K562 (cell line): Measurements from ENCODE around the gene PHLDB1. TPM values are rescaled to one million over a fixed set of nuclear protein-coding genes. Genes with fewer than 3 reads are reported as not detected.

Source experiments
- COPS2 ChIP-seq: fragments of 450-650 bp; conservative IDR thresholded peaks from 2 replicates; pipeline ENCODE4 v1.6.1; 2016; ENCODE audit warnings: mild to moderate bottlenecking, moderate library complexity
- DDX20 ChIP-seq: fragments of 450-650 bp; IDR thresholded peaks from 2 replicates; pipeline ENCODE4 v1.6.1; 2016; ENCODE audit warnings: missing genetic modification characterization, low read depth, mild to moderate bottlenecking, missing compliant biosample characterization, moderate library complexity
- DPF2 ChIP-seq: fragments of 450-650 bp; IDR thresholded peaks from 2 replicates; pipeline ENCODE4 v1.6.1; 2016
- HLTF ChIP-seq: fragments of 450-650 bp; IDR thresholded peaks from 2 replicates; pipeline ENCODE4 v1.6.1; 2016
- MTA2 ChIP-seq: fragments of 450-650 bp; IDR thresholded peaks from 2 replicates; pipeline ENCODE4 v1.6.1; 2016; ENCODE audit warnings: low read depth
- SMAD3 ChIP-seq: fragments of 450-650 bp; formaldehyde crosslinking; conservative IDR thresholded peaks from 2 replicates; pipeline ENCODE4 v1.4.0; 2020; ENCODE audit warnings: mild to moderate bottlenecking
- TRIM24 ChIP-seq, 2 experiments: fragments of 450-650 bp; IDR thresholded peaks; 2 replicates each; pipeline ENCODE4 v1.6.1; 2016
- U2AF1 ChIP-seq: fragments of 200-400 bp; formaldehyde crosslinking; optimal IDR thresholded peaks from 2 replicates; pipeline ENCODE3; 2017; ENCODE audit warnings: mild to moderate bottlenecking, low read depth, low read length, moderate library complexity
- ZC3H4 ChIP-seq: sonication (generic); formaldehyde crosslinking; IDR thresholded peaks from 2 replicates; pipeline ENCODE4 v1.9.0; 2021; ENCODE audit warnings: missing genetic modification reagents, borderline replicate concordance
- ZNF12 ChIP-seq: sonication (generic); formaldehyde crosslinking; IDR thresholded peaks from 2 replicates; pipeline ENCODE4 v1.4.0; 2020; ENCODE audit warnings: mild to moderate bottlenecking, missing genetic modification reagents
- ZNF3 ChIP-seq: fragments of 250-450 bp; sonication (Bioruptor Pico); IDR thresholded peaks from 2 replicates; pipeline ENCODE4 v1.5.0; 2021; ENCODE audit warnings: mild to moderate bottlenecking, moderate library complexity
- polyA plus RNA-seq, 8 experiments: library from polyadenylated mRNA; depleted of rRNA in 4 of 8; stranded (reverse) in 5 of 8; unstranded in 3 of 8; fragments of >200 nt; fragmentation: Nextera tagmentation in 2 of 8; fragmentation: Illumina TruSeq in 1 of 8; extraction: Ambion mirVana in 2 of 8; extraction: Trizol in 1 of 8; gene quantifications; 2 replicates each; pipeline versions ENCODE4 v1.2.1 to v1.2.3, GENCODE V29; 2011 to 2014; ENCODE audit warnings: inconsistent platforms in 1 of 8, missing spikeins in 1 of 8
- total RNA-seq, 7 experiments: library from RNA; depleted of rRNA in 6 of 7; stranded (reverse); fragments of >200 nt in 6 of 7; fragmentation: Illumina TruSeq in 2 of 7; extraction: Trizol in 2 of 7; gene quantifications; 2 replicates each; pipeline versions ENCODE4 v1.2.1 to v1.2.3, GENCODE V29; 2011 to 2021; ENCODE audit warnings: low replicate concordance in 1 of 7
- TF ChIP-seq, protein P1 (sequence below): fragments of 250-450 bp; sonication (Bioruptor Pico); IDR thresholded peaks from 2 replicates; pipeline ENCODE4 v1.5.1; 2021; ENCODE audit warnings: mild to moderate bottlenecking
- TF ChIP-seq, protein P2 (sequence below): sonication (generic); formaldehyde crosslinking; IDR thresholded peaks from 2 replicates; pipeline ENCODE4 v1.5.0; 2020; ENCODE audit warnings: missing genetic modification reagents
- TF ChIP-seq, protein P3 (sequence below): fragments of 250-450 bp; sonication (Bioruptor Pico); IDR thresholded peaks from 2 replicates; pipeline ENCODE4 v1.4.0; 2020; ENCODE audit warnings: mild to moderate bottlenecking, moderate library complexity
- TF ChIP-seq, protein P4 (sequence below): fragments of 450-650 bp; formaldehyde crosslinking; IDR thresholded peaks from 2 replicates; pipeline ENCODE4 v1.4.0; 2020; ENCODE audit warnings: mild to moderate bottlenecking, moderate library complexity
- TF ChIP-seq, protein P5 (sequence below): fragments of 250-450 bp; sonication (Bioruptor Pico); IDR thresholded peaks from 2 replicates; pipeline ENCODE4 v1.6.1; 2021; ENCODE audit warnings: mild to moderate bottlenecking
- TF ChIP-seq, protein P6 (sequence below): fragments of 200-800 bp; sonication (Bioruptor generic); IDR thresholded peaks from 2 replicates; pipeline ENCODE4 v1.6.1; 2017; ENCODE audit warnings: missing genetic modification characterization, missing compliant biosample characterization

Gene PHLDB1
- total and polyA plus RNA-seq, 9 of the 15 experiments (the other 6 are each of a cell fraction or from before 2014, with no cell fraction given): 2.0 to 28.7 (median 16.2) TPM

DNA sequence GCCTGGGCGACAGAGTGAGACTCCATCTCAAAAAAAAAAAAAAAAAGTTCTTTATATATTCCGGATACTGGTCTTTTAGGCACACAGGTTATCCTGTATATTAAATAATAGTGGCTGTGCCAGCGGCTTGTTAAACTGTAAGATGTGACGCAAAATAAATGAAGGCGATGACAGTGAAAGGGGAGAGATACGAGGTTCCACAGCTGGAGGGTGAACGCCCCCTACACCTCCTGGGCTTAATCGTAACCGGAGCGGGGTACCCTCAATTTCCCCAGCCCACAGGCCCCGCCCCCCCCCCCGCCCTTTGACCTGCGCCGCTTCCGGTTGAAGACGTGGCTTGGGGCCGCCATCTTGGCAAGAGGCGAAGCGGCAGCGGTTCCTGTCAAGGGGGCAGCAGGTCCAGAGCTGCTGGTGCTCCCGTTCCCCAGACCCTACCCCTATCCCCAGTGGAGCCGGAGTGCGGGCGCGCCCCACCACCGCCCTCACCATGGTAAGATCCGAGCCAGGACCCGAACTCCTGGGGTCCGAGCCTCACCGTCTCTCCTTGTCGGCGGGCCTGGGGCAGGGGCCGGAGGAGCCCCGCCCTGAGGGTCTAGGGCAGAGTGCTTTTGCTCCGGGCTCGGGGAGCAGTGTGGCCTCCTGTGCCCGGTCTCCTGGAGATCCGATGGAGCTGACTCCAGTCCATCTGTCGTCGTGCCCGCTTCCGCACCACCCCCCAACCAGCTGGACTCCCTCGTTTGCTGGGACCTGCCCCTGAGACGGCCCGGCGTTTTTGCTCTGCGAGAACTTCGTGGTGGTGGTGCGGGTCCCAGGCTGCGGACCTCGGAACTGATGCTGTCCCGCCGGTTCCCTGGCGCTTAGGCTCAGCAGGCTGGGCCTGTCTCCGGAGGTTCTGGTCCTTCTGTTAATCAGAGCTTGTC lies 35.1 kb upstream of the PHLDB1 start, which contains the start of gene ARCN1 (continued):
- TF ChIP-seq, protein P1, sequence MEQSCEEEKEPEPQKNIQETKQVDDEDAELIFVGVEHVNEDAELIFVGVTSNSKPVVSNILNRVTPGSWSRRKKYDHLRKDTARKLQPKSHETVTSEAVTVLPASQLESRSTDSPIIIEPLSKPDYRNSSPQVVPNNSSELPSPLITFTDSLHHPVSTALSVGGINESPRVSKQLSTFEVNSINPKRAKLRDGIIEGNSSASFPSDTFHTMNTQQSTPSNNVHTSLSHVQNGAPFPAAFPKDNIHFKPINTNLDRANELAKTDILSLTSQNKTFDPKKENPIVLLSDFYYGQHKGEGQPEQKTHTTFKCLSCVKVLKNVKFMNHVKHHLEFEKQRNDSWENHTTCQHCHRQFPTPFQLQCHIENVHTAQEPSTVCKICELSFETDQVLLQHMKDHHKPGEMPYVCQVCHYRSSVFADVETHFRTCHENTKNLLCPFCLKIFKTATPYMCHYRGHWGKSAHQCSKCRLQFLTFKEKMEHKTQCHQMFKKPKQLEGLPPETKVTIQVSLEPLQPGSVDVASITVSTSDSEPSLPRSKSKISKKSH (CRISPR knock-in tag): no peak
- TF ChIP-seq, protein P2, sequence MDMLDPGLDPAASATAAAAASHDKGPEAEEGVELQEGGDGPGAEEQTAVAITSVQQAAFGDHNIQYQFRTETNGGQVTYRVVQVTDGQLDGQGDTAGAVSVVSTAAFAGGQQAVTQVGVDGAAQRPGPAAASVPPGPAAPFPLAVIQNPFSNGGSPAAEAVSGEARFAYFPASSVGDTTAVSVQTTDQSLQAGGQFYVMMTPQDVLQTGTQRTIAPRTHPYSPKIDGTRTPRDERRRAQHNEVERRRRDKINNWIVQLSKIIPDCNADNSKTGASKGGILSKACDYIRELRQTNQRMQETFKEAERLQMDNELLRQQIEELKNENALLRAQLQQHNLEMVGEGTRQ (CRISPR knock-in tag): no peak
- TF ChIP-seq DPF2 (0 out of 2 replicates have a peak, but pooled peaks have one; percentile 28), U2AF1 (no peak), SMAD3 (no peak), COPS2 (no peak), DDX20 (tag) (no peak), MTA2 (no peak), HLTF (peak; percentile 51; the same call in 1 of the 2 replicates), TRIM24 (IDR thresholded peaks at IDR 0.05) (no peak), ZC3H4 (CRISPR knock-in tag) (peak; percentile 89; the same call in 1 of the 2 replicates), ZNF12 (CRISPR knock-in tag) (0 out of 2 replicates have a peak, but pooled peaks have one; percentile 75), ZNF3 (CRISPR knock-in tag) (no peak)
- TF ChIP-seq, protein P3, sequence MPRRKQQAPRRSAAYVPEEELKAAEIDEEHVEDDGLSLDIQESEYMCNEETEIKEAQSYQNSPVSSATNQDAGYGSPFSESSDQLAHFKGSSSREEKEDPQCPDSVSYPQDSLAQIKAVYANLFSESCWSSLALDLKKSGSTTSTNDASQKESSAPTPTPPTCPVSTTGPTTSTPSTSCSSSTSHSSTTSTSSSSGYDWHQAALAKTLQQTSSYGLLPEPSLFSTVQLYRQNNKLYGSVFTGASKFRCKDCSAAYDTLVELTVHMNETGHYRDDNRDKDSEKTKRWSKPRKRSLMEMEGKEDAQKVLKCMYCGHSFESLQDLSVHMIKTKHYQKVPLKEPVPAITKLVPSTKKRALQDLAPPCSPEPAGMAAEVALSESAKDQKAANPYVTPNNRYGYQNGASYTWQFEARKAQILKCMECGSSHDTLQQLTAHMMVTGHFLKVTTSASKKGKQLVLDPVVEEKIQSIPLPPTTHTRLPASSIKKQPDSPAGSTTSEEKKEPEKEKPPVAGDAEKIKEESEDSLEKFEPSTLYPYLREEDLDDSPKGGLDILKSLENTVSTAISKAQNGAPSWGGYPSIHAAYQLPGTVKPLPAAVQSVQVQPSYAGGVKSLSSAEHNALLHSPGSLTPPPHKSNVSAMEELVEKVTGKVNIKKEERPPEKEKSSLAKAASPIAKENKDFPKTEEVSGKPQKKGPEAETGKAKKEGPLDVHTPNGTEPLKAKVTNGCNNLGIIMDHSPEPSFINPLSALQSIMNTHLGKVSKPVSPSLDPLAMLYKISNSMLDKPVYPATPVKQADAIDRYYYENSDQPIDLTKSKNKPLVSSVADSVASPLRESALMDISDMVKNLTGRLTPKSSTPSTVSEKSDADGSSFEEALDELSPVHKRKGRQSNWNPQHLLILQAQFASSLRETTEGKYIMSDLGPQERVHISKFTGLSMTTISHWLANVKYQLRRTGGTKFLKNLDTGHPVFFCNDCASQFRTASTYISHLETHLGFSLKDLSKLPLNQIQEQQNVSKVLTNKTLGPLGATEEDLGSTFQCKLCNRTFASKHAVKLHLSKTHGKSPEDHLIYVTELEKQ (CRISPR knock-in tag): no peak
- TF ChIP-seq, protein P4, sequence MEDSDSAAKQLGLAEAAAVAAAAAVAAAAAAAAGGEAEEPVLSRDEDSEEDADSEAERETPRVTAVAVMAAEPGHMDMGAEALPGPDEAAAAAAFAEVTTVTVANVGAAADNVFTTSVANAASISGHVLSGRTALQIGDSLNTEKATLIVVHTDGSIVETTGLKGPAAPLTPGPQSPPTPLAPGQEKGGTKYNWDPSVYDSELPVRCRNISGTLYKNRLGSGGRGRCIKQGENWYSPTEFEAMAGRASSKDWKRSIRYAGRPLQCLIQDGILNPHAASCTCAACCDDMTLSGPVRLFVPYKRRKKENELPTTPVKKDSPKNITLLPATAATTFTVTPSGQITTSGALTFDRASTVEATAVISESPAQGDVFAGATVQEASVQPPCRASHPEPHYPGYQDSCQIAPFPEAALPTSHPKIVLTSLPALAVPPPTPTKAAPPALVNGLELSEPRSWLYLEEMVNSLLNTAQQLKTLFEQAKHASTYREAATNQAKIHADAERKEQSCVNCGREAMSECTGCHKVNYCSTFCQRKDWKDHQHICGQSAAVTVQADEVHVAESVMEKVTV (CRISPR knock-in tag): no peak
- TF ChIP-seq, protein P5, sequence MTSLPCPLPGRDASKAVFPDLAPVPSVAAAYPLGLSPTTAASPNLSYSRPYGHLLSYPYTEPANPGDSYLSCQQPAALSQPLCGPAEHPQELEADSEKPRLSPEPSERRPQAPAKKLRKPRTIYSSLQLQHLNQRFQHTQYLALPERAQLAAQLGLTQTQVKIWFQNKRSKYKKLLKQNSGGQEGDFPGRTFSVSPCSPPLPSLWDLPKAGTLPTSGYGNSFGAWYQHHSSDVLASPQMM: no peak
- TF ChIP-seq, protein P6, sequence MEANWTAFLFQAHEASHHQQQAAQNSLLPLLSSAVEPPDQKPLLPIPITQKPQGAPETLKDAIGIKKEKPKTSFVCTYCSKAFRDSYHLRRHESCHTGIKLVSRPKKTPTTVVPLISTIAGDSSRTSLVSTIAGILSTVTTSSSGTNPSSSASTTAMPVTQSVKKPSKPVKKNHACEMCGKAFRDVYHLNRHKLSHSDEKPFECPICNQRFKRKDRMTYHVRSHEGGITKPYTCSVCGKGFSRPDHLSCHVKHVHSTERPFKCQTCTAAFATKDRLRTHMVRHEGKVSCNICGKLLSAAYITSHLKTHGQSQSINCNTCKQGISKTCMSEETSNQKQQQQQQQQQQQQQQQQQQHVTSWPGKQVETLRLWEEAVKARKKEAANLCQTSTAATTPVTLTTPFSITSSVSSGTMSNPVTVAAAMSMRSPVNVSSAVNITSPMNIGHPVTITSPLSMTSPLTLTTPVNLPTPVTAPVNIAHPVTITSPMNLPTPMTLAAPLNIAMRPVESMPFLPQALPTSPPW (CRISPR knock-in tag): peak; percentile 94
